ENCODE results near the gene PIK3AP1. TPM values are rescaled to one million over a fixed set of nuclear protein-coding genes. Genes with fewer than 3 reads are reported as not detected.

The PIK3AP1 gene
- total RNA-seq, 1 donor from 2014 or later, result 6.9 TPM

- intact Hi-C loops (cut with DNase I), result no loop called here
- no peak for DNase-seq
- ATAC-seq (ENCODE audit: poor library complexity), result no peak
These were observed 82.6 kb downstream of the PIK3AP1 start for GRCh38 chr10:96637709-96638108.

- intact Hi-C loops (cut with DNase I), result no loop called here
- DNase-seq, result no peak
- ATAC-seq (ENCODE audit: poor library complexity), result no peak
These were observed 83.8 kb downstream of the PIK3AP1 start for GRCh38 chr10:96636551-96636950.

- ATAC-seq (ENCODE audit: poor library complexity), result peak; percentile 52
These were observed 87.2 kb downstream of the PIK3AP1 start for GRCh38 chr10:96632974-96633710.

GRCh38 chr10:96627292-96627691, 93.0 kb downstream of the PIK3AP1 start:
- no peak for ATAC-seq (ENCODE audit: poor library complexity)
- intact Hi-C loops (cut with DNase I), result no loop called here
- DNase-seq, result no peak

More at GRCh38 chr10:96632974-96633710, 87.2 kb downstream of the PIK3AP1 start:
- DNase-seq, result no peak
- intact Hi-C loops (cut with DNase I), result no loop called here

- intact Hi-C loops (cut with DNase I), result no loop called here
- no peak for DNase-seq
- ATAC-seq (ENCODE audit: poor library complexity), result no peak
These were observed 93.5 kb downstream of the PIK3AP1 start for GRCh38 chr10:96626795-96627194.

- intact Hi-C loops (cut with DNase I), result no loop called here
- peak; percentile 58 for ATAC-seq (ENCODE audit: poor library complexity)
- no peak for DNase-seq
These were observed 95.1 kb downstream of the PIK3AP1 start for GRCh38 chr10:96625173-96625572.

- no peak for ATAC-seq (ENCODE audit: poor library complexity)
- DNase-seq, result no peak
- intact Hi-C loops (cut with DNase I), result no loop called here
These were observed 98.1 kb downstream of the PIK3AP1 start for GRCh38 chr10:96622013-96622787.

- peak; percentile 37 for ATAC-seq (ENCODE audit: poor library complexity)
- intact Hi-C loops (cut with DNase I), result no loop called here
- DNase-seq, result no peak
These were observed 100.2 kb downstream of the PIK3AP1 start for GRCh38 chr10:96619796-96620773.

- peak; percentile 45 for DNase-seq
- intact Hi-C loops (cut with DNase I), result no loop called here
- peak; percentile 73 for ATAC-seq (ENCODE audit: poor library complexity)
These were observed 101.2 kb downstream of the PIK3AP1 start for GRCh38 chr10:96619120-96619519.

- intact Hi-C loops (cut with DNase I), result no loop called here
- DNase-seq (peak; percentile 56), ATAC-seq (ENCODE audit: poor library complexity) (peak; percentile 85)
These were observed 101.7 kb downstream of the PIK3AP1 start for GRCh38 chr10:96618653-96619052.

- intact Hi-C loops (cut with DNase I), result no loop called here
These were observed 103.4 kb downstream of the PIK3AP1 start for GRCh38 chr10:96616961-96617360.

GRCh38 chr10:96614515-96614914, 105.8 kb downstream of the PIK3AP1 start:
- intact Hi-C loops (cut with DNase I), result no loop called here
- no peak for ATAC-seq (ENCODE audit: poor library complexity)
- DNase-seq, result no peak

More at GRCh38 chr10:96616961-96617360, 103.4 kb downstream of the PIK3AP1 start:
- ATAC-seq (ENCODE audit: poor library complexity) (no peak), DNase-seq (no peak)

GRCh38 chr10:96613576-96613975, 106.7 kb downstream of the PIK3AP1 start:
- intact Hi-C loops (cut with DNase I), result no loop called here
- ATAC-seq (ENCODE audit: poor library complexity) (no peak), DNase-seq (no peak)

GRCh38 chr10:96612055-96612830, 108.1 kb downstream of the PIK3AP1 start:
- ATAC-seq (ENCODE audit: poor library complexity) (no peak), DNase-seq (no peak)
- intact Hi-C loops (cut with DNase I), result no loop called here

GRCh38 chr10:96610817-96611216, 109.5 kb downstream of the PIK3AP1 start:
- DNase-seq (no peak), ATAC-seq (ENCODE audit: poor library complexity) (no peak)
- intact Hi-C loops (cut with DNase I), result no loop called here

GRCh38 chr10:96609510-96609909, 110.8 kb downstream of the PIK3AP1 start:
- DNase-seq (no peak), ATAC-seq (ENCODE audit: poor library complexity) (no peak)
- intact Hi-C loops (cut with DNase I), result no loop called here

- intact Hi-C loops (cut with DNase I), result no loop called here
- DNase-seq, result no peak
- ATAC-seq (ENCODE audit: poor library complexity), result no peak
These were observed 111.5 kb downstream of the PIK3AP1 start for GRCh38 chr10:96608805-96609204.

GRCh38 chr10:96608262-96608661, 112.1 kb downstream of the PIK3AP1 start:
- ATAC-seq (ENCODE audit: poor library complexity), result no peak

More at GRCh38 chr10:96608262-96608661, 112.1 kb downstream of the PIK3AP1 start:
- DNase-seq, result no peak
- intact Hi-C loops (cut with DNase I), result no loop called here
